ENCODE data around the gene SLC5A2.
"Not testable (repeated sequence)": the region's sequence is repeated elsewhere in the genome, so short reads cannot be mapped to it uniquely, and the experiment has no call there.

SLC5A2 gene

GRCh38 chr16:31529108-31529936 is 46.4 kb downstream of the SLC5A2 start:
- DNase-seq (ENCODE audit: low read depth), result no peak

DNA sequence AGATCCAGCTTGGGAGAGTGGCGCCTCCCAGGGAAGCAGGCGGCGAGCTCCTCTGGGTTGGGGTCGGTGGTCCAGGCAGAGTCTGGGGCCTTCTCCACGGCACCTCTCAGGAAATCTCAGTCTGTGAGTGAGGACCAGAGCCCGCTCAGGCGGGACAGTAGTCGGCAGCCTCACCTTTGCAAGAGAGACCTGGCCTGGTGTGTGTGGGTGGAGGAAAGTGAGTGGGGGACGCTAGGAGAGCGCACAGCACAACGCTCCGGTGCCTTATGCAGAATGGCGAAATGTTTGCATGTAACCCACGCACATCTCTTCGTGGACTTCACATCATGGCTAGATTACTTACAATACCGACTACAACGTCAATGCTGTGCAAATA is 47.0 kb downstream of the SLC5A2 start:
- no peak for DNase-seq (ENCODE audit: low read depth)

- DNase-seq (ENCODE audit: low read depth), result no peak
Observed at GRCh38 chr16:31530405-31530804, 47.5 kb downstream of the SLC5A2 start.

DNA sequence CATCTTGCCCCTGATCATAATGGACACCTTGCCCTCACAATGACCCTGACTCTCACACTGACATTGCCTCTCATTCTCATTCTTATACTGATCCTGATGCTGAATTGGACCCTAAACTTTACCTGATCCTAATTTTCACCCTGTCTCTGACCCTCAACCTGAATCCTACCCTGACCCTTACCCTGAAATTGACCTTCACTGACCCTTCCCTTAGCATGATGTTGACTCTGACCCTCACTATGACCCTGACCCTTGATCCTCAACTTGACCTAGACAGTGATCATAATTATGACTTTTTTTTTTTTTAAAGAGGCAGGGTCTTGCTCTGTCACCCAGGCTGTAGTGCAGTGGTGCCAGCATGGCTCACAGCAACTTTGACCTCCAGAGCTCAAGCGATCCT is 48.2 kb downstream of the SLC5A2 start:
- no peak for DNase-seq (ENCODE audit: low read depth)

- DNase-seq (ENCODE audit: low read depth), result no peak
Observed at GRCh38 chr16:31532120-31532519, 49.2 kb downstream of the SLC5A2 start.

DNA sequence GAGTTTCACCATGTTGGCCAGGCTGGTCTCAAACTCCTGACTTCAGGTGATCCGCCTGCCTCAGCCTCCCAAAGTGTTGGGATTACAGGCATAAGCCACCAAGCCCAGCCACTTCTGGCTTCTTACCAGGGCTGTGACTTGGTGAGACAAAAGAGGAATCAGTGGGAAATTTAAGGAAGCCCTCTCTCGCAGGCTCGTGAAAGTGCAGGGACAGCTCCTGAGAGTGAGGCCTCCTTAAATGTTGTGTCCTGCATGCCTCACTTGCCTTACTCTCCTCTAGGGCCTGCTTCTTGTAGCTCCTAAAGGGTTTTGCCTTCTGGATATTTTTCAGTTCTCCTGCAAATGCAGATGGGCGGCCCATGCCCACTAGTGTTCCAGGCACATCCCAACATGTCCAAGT is 50.0 kb downstream of the SLC5A2 start:
- DNase-seq (ENCODE audit: low read depth), result no peak

- DNase-seq (ENCODE audit: low read depth), result no peak
Observed at GRCh38 chr16:31535737-31536136, 52.8 kb downstream of the SLC5A2 start.

DNA sequence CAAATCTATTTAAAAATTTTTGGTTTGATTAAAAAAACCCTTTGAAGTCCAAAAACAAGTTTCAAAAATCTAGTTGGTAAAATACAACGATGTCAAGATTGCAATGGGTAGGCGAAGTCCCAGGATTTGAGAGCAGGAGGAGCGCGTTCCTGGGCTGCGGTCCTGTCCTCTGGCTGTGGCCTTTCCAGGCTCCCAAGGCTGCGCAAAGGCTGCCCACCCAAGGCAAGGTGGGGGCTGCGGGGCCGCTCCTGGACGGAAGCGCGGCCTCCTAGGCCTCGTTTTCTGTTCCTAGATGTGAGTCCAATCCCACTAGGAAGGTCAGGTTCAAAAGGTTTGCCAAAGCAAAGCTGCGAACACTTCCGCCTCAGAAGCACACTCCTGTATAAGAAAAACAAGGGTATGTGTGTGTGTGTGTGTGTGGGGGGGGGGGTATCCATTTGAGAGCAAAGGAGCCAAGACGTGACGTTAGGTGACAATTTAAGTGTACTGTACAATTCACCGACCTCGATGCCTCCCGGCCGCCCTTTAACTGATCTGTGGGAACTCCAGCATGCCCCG is 54.0 kb downstream of the SLC5A2 start:
- no peak for DNase-seq (ENCODE audit: low read depth)

- DNase-seq (ENCODE audit: low read depth), result no peak
Observed at GRCh38 chr16:31537362-31538242, 54.7 kb downstream of the SLC5A2 start.

DNA sequence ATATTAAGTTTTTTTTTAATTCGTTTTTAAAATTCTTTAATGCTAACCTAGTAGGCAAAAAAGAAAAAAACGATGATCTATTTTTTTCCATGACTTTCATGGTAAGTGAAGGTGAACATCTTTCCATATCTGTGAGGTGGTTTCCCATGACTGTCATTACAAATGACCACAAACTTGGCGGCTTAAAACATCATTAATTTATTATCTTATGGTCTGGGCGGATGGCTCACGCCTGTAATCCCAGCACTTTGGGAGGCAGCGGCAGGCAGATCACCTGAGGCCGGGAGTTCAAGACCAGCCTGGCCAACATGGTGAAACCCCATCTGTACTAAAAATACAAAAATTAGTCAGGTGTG is 55.3 kb downstream of the SLC5A2 start:
- not testable (repeated sequence) for DNase-seq (ENCODE audit: low read depth)

DNA sequence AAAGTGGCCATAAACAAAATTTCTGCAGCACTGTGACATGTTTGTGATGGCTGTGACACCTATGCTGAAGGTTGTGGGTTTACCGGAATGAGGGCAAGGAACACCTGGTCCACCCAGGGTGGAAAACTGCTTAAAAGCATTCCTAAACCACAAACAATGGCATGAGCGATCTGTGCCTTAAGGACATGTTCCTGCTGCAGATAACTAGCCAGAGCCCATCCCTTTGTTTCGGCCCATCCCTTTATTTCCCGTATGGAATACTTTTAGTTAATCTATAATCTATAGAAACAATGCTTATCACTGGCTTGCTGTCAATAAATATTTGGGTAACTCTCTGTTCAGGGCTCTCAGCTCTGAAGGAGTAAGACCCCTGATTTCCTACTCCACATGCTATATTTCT is 56.8 kb downstream of the SLC5A2 start:
- not testable (repeated sequence) for DNase-seq (ENCODE audit: low read depth)
